ENCODE data around the gene UPK2. TPM values are rescaled to one million over a fixed set of nuclear protein-coding genes. Genes with fewer than 3 reads are reported as not detected.
"Not testable (repeated sequence)": the region's sequence is repeated elsewhere in the genome, so short reads cannot be mapped to it uniquely, and the experiment has no call there.

Gene UPK2
- polyA plus RNA-seq, 4 donors, result 0.52 to 56.1 (median 19.2) TPM

- no peak for DNase-seq (ENCODE audit: low read depth in 4 of 4, low spot score in 3 of 4)
Measured at GRCh38 chr11:118935376-118935775, 20.7 kb upstream of the UPK2 start.

GRCh38 chr11:118938491-118939403, 17.4 kb upstream of the UPK2 start:
- DNase-seq (ENCODE audit: low read depth in 4 of 4, low spot score in 3 of 4), result no peak

GRCh38 chr11:118939404-118939915, 16.6 kb upstream of the UPK2 start:
- DNase-seq (ENCODE audit: low read depth in 4 of 4, low spot score in 3 of 4), result no peak

- no peak for DNase-seq (ENCODE audit: low read depth in 4 of 4, low spot score in 3 of 4)
Measured at GRCh38 chr11:118939953-118940598, 16.0 kb upstream of the UPK2 start.

GRCh38 chr11:118947091-118947490, 9.0 kb upstream of the UPK2 start:
- DNase-seq (ENCODE audit: low read depth in 4 of 4, low spot score in 3 of 4), result no peak

- no peak for DNase-seq (ENCODE audit: low read depth in 4 of 4, low spot score in 3 of 4)
Measured at GRCh38 chr11:118948000-118948399, 8.1 kb upstream of the UPK2 start.

- no peak for DNase-seq (ENCODE audit: low read depth in 4 of 4, low spot score in 3 of 4)
Measured at GRCh38 chr11:118953265-118953664, 2.8 kb upstream of the UPK2 start.

GRCh38 chr11:118953976-118954375, 2.1 kb upstream of the UPK2 start:
- DNase-seq (ENCODE audit: low read depth in 4 of 4, low spot score in 3 of 4), result not testable (repeated sequence)

GRCh38 chr11:118956847-118957469, 860 bp downstream of the UPK2 start:
- no peak for DNase-seq (ENCODE audit: low read depth in 4 of 4, low spot score in 3 of 4)

GRCh38 chr11:118957549-118957948, 1.5 kb downstream of the UPK2 start:
- DNase-seq (ENCODE audit: low read depth in 4 of 4, low spot score in 3 of 4), result no peak

GRCh38 chr11:118957968-118958367, 1.9 kb downstream of the UPK2 start:
- DNase-seq (ENCODE audit: low read depth in 4 of 4, low spot score in 3 of 4), result no peak

GRCh38 chr11:118958577-118958976, 2.5 kb downstream of the UPK2 start:
- no peak for DNase-seq (ENCODE audit: low read depth in 4 of 4, low spot score in 3 of 4)

- DNase-seq (ENCODE audit: low read depth in 4 of 4, low spot score in 3 of 4), result no peak
Measured at GRCh38 chr11:118961189-118961588, 5.1 kb downstream of the UPK2 start.

GRCh38 chr11:118961591-118961990, 5.5 kb downstream of the UPK2 start:
- DNase-seq (ENCODE audit: low read depth in 4 of 4, low spot score in 3 of 4), result no peak

- DNase-seq (ENCODE audit: low read depth in 4 of 4, low spot score in 3 of 4), result not testable (repeated sequence)
Measured at GRCh38 chr11:118969508-118969907, 13.4 kb downstream of the UPK2 start.

- DNase-seq (ENCODE audit: low read depth in 4 of 4, low spot score in 3 of 4), result no peak
Measured at GRCh38 chr11:118971646-118972045, 15.5 kb downstream of the UPK2 start, which contains the start of gene FOXR1. Gene FOXR1 (plus strand): TSS chr11:118971761. CDS start chr11:118971932, 171 bp downstream.

- no peak for DNase-seq (ENCODE audit: low read depth in 4 of 4, low spot score in 3 of 4)
Measured at GRCh38 chr11:118973985-118974384, 17.9 kb downstream of the UPK2 start.

GRCh38 chr11:118975771-118976709, 19.9 kb downstream of the UPK2 start:
- no peak for DNase-seq (ENCODE audit: low read depth in 4 of 4, low spot score in 3 of 4)

- no peak for DNase-seq (ENCODE audit: low read depth in 4 of 4, low spot score in 3 of 4)
Measured at GRCh38 chr11:118979434-118979833, 23.3 kb downstream of the UPK2 start.

All from left renal pelvis (tissue), 4 donors.